Thymus (tissue), 14 donors: ENCODE results near the gene GLI3. TPM values are rescaled to one million over a fixed set of nuclear protein-coding genes. Genes with fewer than 3 reads are reported as not detected.

ENCODE experiments used
- DNase-seq, 9 donors: peaks; one replicate each; pipeline ENCODE4 v3.0.0-alpha.2; 2013; ENCODE audit warnings: low spot score in 9 of 9, low read depth in 6 of 9, missing footprints in 1 of 9
- H3K27ac ChIP-seq, 2 donors: one replicate each; pipeline ENCODE4 v1.5.1; 2013; ENCODE audit warnings: control low read depth in 1 of 2, low read depth in 1 of 2, low read length in 1 of 2, mild to moderate bottlenecking in 1 of 2, moderate library complexity in 1 of 2
- H3K27me3 ChIP-seq, 2 donors: one replicate each; pipeline ENCODE4 v1.5.1; 2013; ENCODE audit warnings: low read length in 1 of 2; ENCODE audit not compliant: control insufficient read depth in 2 of 2, insufficient read depth in 1 of 2
- H3K36me3 ChIP-seq, 2 donors: one replicate each; pipeline ENCODE4 v1.5.1; 2013; ENCODE audit warnings: low read length in 1 of 2, mild to moderate bottlenecking in 1 of 2, moderate library complexity in 1 of 2; ENCODE audit not compliant: control insufficient read depth in 2 of 2, insufficient read depth in 2 of 2
- H3K4me1 ChIP-seq, 2 donors: one replicate each; pipeline ENCODE4 v1.5.1; 2013; ENCODE audit warnings: low read length in 2 of 2; ENCODE audit not compliant: control insufficient read depth in 2 of 2, insufficient read depth in 2 of 2
- H3K4me3 ChIP-seq, 2 donors: one replicate each; pipeline ENCODE4 v1.5.1; 2013; ENCODE audit warnings: low read length in 2 of 2, control low read depth in 1 of 2, mild to moderate bottlenecking in 1 of 2
- H3K9me3 ChIP-seq, 2 donors: one replicate each; pipeline ENCODE4 v1.5.1; 2013; ENCODE audit warnings: low read length in 1 of 2, mild to moderate bottlenecking in 1 of 2; ENCODE audit not compliant: control insufficient read depth in 2 of 2, insufficient read depth in 1 of 2
- whole genome bisulfite sequencing: extraction: QIAGEN DNeasy Blood & Tissue Kit; methylation state at CpG from one replicate; pipeline ENCODE4 v1.1.7; 2013; 5-methylcytosine and 5-hydroxymethylcytosine counted together
- long read RNA-seq, 10 donors: transcript quantifications; one replicate each; lab custom pipeline, GENCODE V29; 2026
- polyA plus RNA-seq: library from polyadenylated mRNA; stranded (reverse); fragments of 200-250 nt; gene quantifications from one replicate; pipeline ENCODE4 v1.2.3, GENCODE V29; 2013
- total RNA-seq: library from RNA; stranded (reverse); fragments of 120-200 nt; gene quantifications from one replicate; pipeline ENCODE4 v1.2.4, GENCODE V29; 2013
- donor health status: healthy.

GLI3 gene
- total RNA-seq (3.2 TPM), polyA plus RNA-seq (3.1 TPM)
- long read RNA-seq, donor 1: 0 reads
- long read RNA-seq, donor 2: 0 reads
- long read RNA-seq, donor 3, partial matches to known transcripts: 0 of 1 reads
- long read RNA-seq, donor 3, other reads (novel, unspliced or antisense): 0 of 1 reads
- long read RNA-seq, donor 4: 0 reads
- long read RNA-seq, donor 5, partial matches to known transcripts: 0 of 1 reads
- long read RNA-seq, donor 5, other reads (novel, unspliced or antisense): 0 of 1 reads
- long read RNA-seq, donor 6, partial matches to known transcripts: 0 of 1 reads
- long read RNA-seq, donor 6, other reads (novel, unspliced or antisense): 0 of 1 reads
- long read RNA-seq, donor 7: 0 reads
- long read RNA-seq, donor 8: 0 reads
- long read RNA-seq, donor 9: 0 reads
- long read RNA-seq, donor 10, full-length matches to known transcripts: 1 of 1 reads
- long read RNA-seq, donor 10, partial matches to known transcripts: 0 of 1 reads
- long read RNA-seq, donor 10, other reads (novel, unspliced or antisense): 0 of 1 reads

DNA sequence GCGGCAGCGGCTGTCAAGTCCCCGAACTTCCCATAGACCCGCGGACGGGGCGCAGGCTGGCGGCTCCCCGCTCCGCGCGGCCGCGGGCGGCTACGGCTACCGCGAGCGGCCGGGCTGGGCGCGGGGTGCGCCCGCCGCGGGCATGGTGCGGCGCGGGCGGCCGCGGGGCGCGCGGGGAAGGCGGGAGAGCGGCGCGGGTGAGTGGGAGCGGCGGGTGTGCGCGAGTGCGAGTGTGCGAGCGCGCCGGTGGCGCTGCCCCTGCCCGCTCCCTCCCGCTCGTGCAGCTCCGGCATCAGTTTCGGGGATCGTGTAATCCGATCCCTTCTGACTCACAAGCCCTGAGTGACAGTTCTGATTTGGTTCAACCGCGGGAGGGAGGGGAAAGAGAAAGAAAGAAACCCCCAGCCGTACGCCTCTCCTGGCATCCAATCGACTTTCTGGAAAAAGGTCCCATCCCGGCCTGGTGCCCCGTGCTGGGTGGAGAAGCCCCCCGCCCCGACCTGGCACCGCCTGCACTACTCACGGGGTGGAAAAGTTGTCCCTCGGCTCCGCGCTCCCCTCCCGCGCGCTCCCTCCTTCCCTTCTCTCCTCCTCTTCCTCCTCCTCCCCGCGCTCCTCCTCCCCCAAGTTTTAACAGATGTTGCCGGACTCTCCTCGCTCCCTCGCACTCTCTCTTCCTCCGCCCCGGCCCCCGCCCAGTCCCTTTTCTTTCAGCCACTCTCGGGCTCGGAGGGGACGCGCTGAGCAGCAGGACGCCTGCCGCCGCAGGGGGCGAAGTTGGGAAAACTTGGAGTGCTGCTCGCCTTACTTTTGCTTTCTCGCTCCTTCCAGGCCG lies at the start of gene GLI3:
Gene GLI3 (minus strand): TSS at position 234 of the 835 bp plus-strand sequence. CDS start 13,956 bp downstream, outside the sequence.
- DNase-seq: peak in 2 of 9 donors; percentile 11 to 41
- peak within 1 kb of the TSS; percentile 83 to 84 for H3K27ac ChIP-seq
- peak within 1 kb of the TSS; percentile 47 to 58 for H3K4me3 ChIP-seq
- H3K27me3 ChIP-seq: peaks cover 48 to 83% of the 10 kb centered on the region in 2 donors
- peaks cover 4 to 5% of the 10 kb centered on the region in 2 donors for H3K4me1 ChIP-seq
- no peaks in the 10 kb centered on the region for H3K9me3 ChIP-seq
- WGBS: under 1% methylated on average over 92 of the region's 92 CpGs
- H3K36me3 ChIP-seq: no peaks in the 10 kb centered on the region

DNA sequence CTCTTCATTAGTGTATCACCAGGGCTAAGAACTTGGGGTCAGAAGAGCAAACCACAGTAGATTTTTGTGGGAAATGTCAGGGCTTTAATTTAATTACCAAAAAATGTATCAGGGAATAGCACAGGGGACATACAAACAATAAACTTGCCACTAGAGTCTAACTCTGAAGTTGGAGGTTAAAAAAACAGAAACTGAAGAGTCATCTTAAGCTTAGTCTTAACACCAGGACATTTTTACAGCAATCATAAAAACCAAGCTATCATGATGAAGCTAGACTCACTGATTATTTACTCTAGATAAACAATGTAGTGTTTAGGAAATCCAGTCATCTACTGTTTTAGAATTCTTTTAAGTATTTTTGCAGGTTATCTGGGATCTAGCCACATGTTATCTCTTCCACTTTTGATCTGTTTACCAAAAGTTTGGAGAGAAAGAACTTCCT lies 48.4 kb upstream of the GLI3 start:
- Histone ChIP-seq H3K4me3 (no peak overlapping the region), H3K27ac (no peak overlapping the region), H3K27me3 (no peaks in the 10 kb centered on the region), H3K9me3 (no peaks in the 10 kb centered on the region), H3K4me1 (no peaks in the 10 kb centered on the region), H3K36me3 (no peaks in the 10 kb centered on the region)
- DNase-seq: no peak

- no peak overlapping the region for H3K4me3 ChIP-seq
- H3K9me3 ChIP-seq: no peaks in the 10 kb centered on the region
- no peaks in the 10 kb centered on the region for H3K27me3 ChIP-seq
- WGBS: 57% methylated on average over 2 of the region's 2 CpGs
- DNase-seq: no peak
- H3K36me3 ChIP-seq: no peaks in the 10 kb centered on the region
- H3K4me1 ChIP-seq: no peaks in the 10 kb centered on the region
- H3K27ac ChIP-seq: no peak overlapping the region
Observed at GRCh38 chr7:42283553-42283952, 46.5 kb upstream of the GLI3 start.

GRCh38 chr7:42278344-42278743 lies 41.3 kb upstream of the GLI3 start:
- DNase-seq: no peak
- no peaks in the 10 kb centered on the region for H3K4me1 ChIP-seq
- H3K4me3 ChIP-seq: no peak overlapping the region
- H3K36me3 ChIP-seq: no peaks in the 10 kb centered on the region
- WGBS: 73% methylated on average over 4 of the region's 4 CpGs
- no peak overlapping the region for H3K27ac ChIP-seq
- no peaks in the 10 kb centered on the region for H3K27me3 ChIP-seq
- H3K9me3 ChIP-seq: no peaks in the 10 kb centered on the region

DNA sequence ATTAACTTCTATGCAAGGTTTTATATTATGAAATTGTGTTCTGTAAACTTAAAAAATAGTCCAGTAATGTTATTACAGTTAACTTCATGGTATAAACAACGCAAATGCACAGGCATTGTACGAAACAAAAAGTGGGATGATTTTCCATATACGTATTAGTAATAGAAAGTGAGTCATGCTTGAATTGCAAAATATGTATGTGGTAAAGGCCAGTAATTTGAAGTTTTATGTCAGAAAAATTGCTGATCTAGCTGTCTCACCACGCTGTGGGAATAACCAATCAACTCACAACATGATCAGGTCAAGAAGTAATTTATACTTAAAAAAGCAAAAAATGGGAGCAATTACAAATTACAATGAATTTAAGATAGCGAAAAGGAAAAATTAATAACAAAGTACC lies 37.0 kb upstream of the GLI3 start:
- DNase-seq: no peak
- no peak overlapping the region for H3K27ac ChIP-seq
- H3K4me1 ChIP-seq: no peaks in the 10 kb centered on the region
- no peaks in the 10 kb centered on the region for H3K36me3 ChIP-seq
- H3K27me3 ChIP-seq: no peaks in the 10 kb centered on the region
- 84% methylated on average over 5 of the region's 5 CpGs for WGBS
- H3K4me3 ChIP-seq: no peak overlapping the region
- H3K9me3 ChIP-seq: no peaks in the 10 kb centered on the region

DNA sequence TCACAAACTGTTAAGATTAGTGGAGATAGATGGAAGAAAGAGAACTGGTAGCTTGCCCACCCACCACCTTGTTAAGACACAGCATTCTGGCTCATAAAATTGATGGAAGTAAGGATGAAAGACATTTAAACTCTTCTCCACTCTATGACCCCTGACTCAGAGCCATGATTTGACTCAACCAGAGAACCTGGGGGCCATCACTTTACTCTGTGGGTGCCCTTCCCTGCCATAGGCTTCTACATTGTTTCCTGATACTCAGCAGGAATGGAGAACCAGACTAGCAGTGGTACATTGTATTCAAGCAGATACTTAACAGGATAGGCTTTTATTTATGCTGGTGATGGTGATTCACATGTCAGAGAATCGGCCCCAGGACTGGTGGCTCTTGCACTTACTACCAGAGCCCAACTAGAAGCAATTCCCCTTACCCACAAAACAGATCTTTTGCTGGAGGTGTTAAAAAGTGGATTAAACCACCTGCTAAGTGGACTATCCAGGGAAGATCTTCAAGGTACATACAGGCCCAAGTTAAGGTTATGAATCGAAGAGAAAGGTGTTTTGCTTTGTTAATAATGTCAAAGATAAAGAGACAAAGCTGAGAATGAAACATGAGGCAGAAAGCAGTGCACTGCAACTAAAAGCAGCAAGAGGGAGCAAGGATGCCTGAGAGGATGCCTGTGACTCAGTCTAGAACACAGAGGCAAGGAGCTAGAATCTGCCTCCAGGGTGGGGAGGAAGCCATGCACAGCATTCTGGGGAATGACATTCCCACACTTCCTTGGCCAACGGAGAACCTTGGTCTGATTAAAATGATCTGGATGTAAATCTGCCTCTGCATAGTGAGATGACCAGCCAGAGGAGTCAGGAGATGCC lies 36.0 kb upstream of the GLI3 start:
- Histone ChIP-seq H3K4me1 (no peaks in the 10 kb centered on the region), H3K36me3 (no peaks in the 10 kb centered on the region), H3K27me3 (no peaks in the 10 kb centered on the region), H3K27ac (no peak overlapping the region), H3K9me3 (no peaks in the 10 kb centered on the region), H3K4me3 (no peak overlapping the region)
- DNase-seq: no peak
- WGBS: 77% methylated on average over 3 of the region's 3 CpGs

- H3K9me3 ChIP-seq: no peaks in the 10 kb centered on the region
Observed at GRCh38 chr7:42269161-42269560, 32.2 kb upstream of the GLI3 start.

GRCh38 chr7:42264702-42265101 lies 27.7 kb upstream of the GLI3 start:
- WGBS: 96% methylated on average over 4 of the region's 4 CpGs
- H3K9me3 ChIP-seq: no peaks in the 10 kb centered on the region
- no peak for DNase-seq
- no peaks in the 10 kb centered on the region for H3K4me1 ChIP-seq
- H3K36me3 ChIP-seq: no peaks in the 10 kb centered on the region
- H3K4me3 ChIP-seq: no peak overlapping the region
- no peaks in the 10 kb centered on the region for H3K27me3 ChIP-seq
- no peak overlapping the region for H3K27ac ChIP-seq

More at GRCh38 chr7:42269161-42269560, 32.2 kb upstream of the GLI3 start:
- no peaks in the 10 kb centered on the region for H3K36me3 ChIP-seq
- no peak overlapping the region for H3K4me3 ChIP-seq
- H3K4me1 ChIP-seq: no peaks in the 10 kb centered on the region
- WGBS: 29% methylated on average over 4 of the region's 4 CpGs
- no peak overlapping the region for H3K27ac ChIP-seq
- no peaks in the 10 kb centered on the region for H3K27me3 ChIP-seq
- DNase-seq: no peak
